GM19438 (cell line): ENCODE measurements around the gene KIAA1958.
"Not testable (repeated sequence)": the region's sequence is repeated elsewhere in the genome, so short reads cannot be mapped to it uniquely, and the experiment has no call there.

Experiments used
- ATAC-seq: cut with Tn5 transposase; IDR thresholded peaks from one replicate; pipeline ENCODE4 v1.9.1; 2021; ENCODE audit warnings: low read depth; ENCODE audit not compliant: unreplicated experiment

KIAA1958 gene

DNA sequence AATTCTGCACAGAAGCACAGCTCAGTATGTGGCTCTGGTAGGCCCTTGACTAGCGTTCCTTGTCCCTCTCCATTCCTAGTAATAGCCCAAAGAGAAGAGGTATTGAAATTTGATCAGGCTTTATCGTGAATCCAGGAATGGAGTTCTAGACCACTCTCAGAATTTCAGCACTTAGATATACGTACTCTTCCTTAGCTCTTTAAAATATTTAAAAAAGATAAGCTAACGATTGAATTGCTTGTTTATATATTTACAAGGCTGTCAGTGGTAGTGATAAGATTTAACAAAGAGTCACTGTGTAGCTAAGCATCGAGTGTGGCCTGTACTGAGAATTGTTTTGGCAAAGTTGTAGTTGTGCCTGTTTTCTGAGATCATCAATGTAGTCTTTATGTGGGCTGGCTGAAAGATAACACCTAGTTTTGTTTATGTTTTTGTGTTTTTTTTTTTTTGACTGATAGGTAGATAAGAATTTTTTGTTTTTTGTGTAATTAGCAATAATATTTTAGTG lies 2.5 kb downstream of the KIAA1958 start:
- no peak for ATAC-seq

DNA sequence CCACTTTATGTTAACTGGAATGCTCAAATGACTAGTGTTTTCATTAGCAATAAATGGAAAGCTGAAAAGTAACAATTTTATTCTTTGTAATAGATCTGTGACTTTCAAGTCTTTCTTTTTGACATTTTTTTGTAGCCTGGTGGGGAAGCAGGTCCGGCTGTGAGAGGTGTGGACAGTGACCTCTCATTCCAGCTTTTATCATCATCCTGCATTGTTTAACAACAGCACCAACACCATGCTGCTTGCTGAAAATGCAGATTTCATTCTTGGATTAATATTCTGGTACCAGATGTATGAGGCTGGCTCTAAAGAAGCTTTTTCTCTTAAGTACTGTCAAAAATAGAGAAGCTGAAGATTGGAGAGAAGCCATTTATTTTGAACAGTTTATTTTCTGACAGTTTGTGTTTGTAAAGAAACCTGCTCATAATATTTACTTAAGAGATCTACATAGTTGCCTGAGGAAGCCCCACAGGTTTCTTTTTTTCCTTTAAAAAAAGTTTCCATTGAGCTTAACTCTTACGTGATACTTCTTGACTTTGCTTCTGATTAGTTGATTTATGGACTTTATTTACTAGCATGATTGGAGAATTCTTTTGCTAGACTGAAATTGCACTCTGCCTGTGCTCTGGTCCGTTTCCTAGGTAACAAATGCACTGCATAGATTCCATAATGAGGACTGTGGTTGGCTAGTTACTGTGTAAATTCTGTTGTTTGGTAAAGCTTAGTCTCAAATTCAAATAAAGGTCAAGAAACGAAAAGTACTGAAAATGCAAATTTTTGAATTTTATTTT lies 3.4 kb downstream of the KIAA1958 start:
- no peak for ATAC-seq

DNA sequence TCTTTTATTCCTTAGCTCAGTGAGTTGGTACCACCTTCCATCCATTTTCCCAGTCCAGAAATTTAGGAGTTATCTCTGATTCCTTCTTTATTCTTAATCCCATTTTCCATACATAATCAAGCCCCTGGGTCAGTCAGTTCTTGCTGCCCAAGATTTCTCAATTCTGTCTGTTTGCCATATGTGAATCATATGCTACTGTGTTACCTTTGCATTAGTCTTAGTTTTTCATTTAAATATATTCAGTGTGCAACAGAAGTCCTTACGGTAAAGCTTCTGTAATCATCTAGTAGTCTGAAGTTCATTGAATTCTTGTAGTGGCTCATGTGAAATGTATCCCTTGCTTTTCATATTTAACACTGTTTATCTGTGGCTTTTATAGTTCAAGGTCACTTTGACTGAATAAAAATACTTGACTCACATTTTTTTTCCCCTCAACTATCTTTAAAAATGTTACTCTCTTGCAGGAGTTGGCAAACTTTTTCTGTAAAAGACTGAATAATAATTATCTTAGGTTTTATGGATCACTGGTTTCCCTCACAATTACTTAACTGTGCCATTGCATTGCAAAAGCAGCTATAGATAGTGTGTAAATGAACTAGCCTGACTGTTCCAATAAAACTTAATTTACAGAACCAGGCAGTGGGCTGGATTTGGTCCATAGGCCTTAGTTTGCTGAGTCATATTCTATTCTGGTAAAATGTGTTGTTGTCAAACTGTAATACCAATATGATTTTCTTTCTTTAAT lies 6.9 kb downstream of the KIAA1958 start:
- no peak for ATAC-seq

DNA sequence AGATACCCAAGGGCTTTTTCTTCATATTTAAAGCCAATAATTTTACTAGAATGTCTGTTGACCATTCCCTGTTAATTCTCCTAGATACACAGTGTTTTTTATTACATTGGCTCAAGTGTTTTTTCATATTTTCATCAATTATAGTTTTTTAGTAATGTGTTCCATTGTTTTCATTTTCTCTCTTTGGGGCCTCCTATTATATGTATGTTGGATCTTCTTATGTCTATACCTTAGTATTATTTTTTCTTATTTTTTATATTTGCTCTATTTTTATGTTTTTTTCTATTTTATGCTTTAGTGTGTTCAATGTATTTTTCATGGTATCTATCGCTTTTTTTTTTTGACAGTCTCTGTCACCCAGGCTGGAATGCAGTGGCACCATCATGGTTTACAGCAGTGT lies 7.5 kb downstream of the KIAA1958 start:
- ATAC-seq: no peak

DNA sequence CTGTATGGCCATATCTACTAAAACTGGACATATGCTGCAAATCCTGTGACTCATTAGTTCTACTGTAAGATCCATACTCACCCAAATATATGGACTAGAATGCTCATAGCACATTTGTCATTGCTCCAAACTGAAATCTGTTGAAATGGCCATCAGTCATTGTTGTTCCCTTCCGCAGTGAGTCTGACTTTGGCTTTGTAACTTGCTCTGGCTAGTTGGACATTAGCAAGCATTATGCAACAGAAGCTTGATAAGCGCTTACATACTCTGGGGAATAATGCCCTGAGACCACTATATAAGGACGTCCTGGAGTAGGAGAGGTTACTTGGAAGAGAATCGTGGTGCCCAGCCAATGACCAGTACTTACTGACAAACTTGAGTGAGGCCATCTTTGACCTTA lies 9.0 kb downstream of the KIAA1958 start:
- ATAC-seq: no peak

DNA sequence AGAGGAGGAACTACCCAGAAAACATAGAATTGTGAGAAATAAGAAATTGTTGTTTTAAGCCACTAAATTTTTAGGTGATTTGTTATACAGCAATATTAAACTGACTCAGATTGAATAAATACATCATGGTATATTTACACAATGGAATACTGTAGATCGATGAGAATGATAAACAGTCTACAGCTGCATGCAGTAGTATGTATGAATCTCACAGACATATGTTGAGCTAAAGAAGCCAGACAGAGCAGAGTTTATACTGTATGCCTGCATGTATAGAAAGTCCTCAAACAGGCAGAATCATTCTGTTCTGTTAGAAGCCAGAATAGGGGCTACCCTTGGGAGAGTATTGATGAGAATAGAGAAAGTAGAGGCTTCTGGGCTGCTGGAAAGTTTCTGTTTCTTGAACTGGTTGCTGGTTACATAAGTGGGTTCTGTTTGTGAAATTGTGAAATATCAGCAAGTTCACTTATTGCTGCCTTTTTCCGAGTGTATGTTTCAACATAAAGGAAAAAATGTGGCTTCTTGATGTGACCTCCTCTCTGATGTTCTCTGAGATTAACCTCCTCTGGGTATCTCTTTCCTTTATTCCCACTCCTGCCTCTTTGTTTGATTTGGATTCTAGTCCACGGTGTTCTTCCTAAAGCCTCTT lies 9.6 kb downstream of the KIAA1958 start:
- no peak for ATAC-seq

DNA sequence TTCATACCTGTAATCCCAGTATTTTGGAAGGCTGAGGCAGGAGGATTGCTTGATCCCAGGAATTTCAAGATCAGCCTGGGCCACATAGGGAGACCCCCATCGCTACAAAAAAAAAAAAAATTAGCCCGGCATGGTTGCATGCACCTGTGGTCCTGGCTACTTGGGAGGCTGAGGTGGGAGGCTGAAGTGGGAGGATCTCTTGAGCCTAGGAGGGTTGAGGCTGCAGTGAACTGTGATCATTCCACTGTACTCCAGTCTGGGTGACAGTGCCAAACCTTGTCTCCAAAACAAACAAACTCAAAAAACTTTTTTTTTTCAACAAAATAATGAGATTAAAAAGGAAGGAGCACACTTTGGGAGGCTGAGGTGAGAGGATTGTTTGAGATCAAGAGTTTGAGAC lies 14.2 kb downstream of the KIAA1958 start:
- ATAC-seq: no peak

DNA sequence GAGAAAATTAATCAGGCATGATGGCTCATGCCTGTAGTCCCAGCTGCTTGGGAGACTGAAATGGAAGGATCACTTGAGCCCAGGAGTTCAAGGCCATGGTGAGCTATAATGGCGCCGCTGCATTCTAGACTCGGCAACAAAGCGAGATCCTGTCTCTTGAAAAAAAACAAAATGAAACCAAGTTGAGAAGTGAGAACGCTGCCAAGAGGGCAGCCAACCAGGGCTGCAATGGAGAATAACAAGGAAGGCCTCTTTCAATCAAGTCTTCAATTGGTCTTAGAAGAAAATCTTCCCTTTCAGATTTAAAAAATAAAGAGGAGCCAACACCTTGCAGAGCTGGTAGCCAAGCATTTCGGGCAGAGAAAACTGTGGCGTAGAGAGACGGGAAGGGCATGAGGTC lies 14.7 kb downstream of the KIAA1958 start:
- no peak for ATAC-seq

DNA sequence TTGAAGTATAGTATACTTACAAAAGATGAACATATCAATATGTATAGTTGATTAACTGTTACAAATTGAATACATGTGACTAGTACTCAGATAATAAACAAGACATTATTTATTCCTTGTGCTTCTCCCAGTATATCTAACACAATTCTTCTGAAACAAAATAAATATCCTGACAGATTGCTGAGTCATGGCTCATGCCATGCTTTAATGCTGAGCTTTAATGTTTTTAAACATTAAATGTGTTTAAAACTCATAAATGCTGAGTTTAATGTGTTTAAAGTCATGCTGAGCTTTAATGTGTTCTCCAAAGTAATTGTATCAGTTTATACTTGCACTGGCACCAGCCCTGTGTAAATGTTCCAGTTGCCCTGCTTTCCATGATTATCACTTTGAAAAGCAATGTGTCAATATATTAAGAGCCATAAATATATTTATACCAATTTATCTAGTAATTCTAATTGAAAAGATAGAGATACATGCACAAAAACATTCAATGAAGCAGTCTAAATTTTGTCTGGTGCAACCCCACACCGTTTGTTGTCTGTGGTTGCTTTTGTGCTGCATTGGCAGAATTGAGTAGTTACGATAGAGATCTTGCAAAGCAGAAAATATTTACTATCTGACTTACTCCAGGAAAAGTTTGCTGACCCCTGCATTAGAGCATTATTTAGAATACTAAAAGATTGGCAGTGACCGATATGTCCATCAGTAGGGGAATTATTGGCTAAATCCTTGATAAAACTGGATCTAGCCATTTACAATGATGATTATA lies 15.7 kb downstream of the KIAA1958 start:
- ATAC-seq: no peak

DNA sequence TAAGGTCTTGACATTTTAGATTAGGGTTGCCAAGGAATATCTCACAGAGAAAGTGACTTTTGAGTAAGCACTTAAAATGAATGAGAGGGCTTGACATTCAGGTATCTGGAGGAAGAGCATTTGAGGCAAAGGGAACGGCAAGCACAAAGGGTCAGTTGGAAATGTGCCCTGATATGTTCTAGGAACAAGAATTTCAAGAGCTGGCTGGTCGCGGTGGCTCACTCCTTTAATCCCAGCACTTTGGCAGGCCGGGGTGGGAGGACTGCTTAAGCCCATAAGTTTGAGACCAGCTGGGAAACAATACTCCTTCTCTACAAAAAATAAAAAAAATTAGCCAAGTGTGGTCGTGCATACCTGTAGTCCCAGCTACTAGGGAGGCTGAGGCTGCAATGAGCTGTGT lies 16.5 kb downstream of the KIAA1958 start:
- ATAC-seq: no peak

DNA sequence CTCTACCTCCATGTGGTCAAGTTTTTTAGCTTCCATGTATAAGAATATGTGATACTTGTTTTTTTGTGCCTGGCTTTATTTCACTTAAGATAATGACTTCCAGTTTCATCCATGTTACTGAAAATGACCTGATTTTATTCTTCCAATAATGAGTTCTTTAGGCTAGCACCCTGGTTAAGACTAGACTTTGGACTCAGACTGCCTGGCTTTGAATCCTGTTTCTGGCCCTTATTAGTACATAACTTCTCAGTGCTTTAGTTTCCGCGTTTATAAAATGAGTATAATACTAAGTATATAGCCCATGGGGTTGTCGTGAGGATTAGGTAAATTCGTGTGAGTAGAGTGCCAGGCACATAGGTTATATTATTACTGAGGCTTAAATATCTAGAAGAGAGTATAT lies 18.5 kb downstream of the KIAA1958 start:
- ATAC-seq: no peak

DNA sequence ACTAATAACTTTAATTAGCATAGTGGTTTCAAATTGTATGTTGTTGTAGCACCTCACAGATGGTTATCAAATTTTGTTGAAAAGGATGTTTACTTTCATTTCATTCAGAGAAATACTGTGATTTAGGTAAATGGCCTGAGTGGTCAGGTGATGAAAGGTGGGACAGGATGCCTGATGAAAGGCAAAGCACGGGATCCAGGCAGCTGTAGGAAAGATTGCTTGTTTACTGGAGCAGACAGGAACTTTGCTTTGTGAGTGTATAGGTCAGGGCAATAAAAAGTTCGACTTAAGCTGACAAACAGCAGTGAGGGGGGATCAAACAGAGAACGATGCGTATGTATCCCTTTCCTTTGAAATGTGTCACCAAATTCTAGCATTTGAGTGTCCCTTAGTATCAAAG lies 19.0 kb downstream of the KIAA1958 start:
- no peak for ATAC-seq

DNA sequence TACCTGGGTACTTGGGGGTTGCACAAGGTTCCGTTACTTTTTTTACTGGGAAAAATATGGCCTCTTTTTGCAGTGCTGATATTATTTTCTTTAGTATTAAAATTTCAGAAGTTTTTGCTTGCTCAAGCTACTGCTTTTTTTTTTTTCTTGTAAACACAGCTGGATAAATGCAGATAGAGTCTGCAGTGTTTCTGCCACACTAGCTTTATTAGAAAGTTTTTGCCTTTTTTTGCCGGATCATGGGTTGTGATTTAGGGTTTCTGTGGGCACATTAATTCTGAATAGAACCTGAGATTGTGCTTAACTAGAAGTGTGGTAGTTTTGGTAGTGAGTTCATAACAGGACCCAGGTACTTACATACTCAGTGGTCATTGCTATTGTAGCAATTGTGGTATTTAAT lies 19.9 kb downstream of the KIAA1958 start:
- no peak for ATAC-seq

DNA sequence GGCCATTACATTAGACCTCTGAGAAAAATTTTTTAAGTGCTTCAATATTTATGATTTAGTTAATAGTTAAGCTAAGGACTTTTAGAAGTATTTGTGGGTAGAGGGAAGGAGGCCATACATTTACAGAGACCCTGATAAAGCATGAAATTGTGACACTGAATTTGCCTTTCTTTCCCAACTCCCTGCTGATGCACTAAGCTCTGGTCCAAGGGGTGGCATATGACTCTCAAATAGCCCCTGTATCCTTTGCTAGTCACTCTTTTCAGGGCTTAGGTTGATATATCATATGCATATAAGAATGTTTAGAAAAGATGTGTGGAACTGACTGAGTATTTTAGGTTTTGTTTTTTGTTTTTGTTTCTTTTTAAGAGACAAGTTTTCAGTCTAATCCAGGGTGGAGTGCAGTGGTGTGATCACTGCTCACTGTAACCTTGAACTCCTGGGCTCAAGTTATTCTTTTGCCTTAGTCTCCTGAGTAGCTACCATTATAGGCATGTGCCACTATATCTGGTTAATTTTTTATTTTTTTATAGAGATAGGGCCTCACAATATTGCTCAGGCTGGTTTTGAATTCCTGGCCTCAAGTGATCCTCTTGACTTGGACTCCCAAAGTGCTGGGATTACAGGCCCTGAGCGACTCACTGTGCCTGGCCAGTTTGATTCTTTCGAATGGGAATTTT lies 20.5 kb downstream of the KIAA1958 start:
- ATAC-seq: no peak

DNA sequence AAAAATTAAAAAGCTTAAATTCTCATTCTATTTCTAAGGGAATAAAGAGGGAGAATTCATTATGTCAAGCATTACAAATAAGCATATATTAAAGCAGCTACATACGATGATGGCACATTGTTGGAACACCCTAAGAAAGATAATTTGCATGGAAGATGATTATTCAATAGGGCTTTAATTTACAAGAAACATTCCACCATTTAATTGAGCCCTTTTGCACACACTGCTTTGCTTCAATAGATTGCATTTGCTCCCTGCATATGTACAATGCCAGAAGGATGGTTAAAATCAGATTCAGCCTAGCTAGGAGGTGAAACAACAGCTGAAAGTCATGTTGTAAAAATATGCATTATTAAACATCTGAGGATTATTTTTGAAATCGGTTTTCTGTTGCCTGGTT lies 21.8 kb downstream of the KIAA1958 start:
- ATAC-seq: no peak

DNA sequence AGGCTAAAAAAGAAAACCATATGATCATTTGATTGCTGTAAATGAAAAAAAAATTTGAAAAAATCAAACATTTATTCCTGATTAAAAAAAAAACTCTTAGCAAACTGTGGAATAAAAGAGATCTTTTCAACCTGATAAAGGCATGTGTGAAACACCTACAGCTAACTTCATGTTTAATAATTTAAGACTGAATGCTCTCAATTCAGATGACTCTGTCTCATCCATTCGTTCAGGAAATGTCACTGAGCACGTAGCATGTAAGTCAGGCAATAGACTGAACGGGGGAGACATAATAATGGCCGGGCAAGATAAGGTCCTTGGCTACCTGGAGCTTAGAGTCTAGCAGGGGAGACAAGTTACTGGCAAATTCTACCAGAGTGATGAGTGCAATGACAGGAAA lies 25.8 kb downstream of the KIAA1958 start:
- ATAC-seq: not testable (repeated sequence)

DNA sequence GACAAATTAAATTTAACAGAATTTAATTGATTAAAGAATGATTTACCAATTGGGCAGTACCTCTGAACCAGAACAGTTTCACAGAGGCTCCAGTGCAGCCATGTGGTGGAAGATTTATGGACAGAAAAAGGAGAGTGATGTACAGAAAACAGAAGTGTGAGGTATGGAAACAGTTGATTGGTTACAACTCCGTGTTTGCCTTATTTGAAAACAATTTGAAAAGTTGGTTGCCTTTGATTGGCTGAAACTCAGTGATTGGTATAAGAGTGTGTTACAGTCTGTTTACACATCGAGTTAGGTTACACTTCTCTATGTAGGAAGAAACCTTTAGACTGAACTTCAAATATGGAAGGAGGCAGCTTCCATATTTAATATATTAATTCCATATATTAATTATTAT lies 30.1 kb downstream of the KIAA1958 start:
- no peak for ATAC-seq

DNA sequence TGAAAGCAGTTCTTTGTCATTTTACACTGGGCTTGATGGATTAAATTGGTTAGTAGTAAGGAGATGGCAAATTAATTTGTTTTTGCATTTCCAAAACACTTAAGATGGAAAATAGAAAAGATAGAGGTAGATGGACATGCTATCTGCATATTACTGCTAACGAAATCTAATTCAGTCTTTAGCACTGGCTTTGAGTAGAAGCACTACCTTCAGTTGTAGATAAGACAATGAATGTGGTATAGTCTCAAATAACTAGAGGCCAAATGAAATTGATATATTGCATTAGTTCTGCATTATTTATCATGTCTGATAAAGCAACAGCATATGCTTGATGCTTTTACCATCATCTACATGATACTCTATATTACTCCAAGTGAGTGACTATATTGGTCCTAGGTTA lies 33.4 kb downstream of the KIAA1958 start:
- no peak for ATAC-seq

DNA sequence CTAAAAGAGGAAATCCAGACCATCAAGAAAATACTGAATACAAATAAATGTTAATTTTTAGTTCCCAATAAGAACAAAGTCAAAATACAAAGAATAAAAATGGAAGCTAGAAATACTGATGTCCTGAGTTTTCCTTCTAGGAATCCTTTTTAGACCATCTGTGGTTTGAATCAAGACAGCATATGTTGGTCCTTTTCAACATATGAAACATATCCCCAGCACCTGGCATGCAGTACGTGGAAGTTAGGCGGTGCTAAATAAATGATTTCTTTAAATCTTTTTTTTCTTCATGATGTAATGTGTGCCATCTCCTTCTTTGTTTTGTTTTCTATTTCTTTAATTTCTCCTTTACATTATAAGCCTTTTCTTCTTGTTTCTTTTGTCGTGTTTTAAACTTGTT lies 34.0 kb downstream of the KIAA1958 start:
- no peak for ATAC-seq

DNA sequence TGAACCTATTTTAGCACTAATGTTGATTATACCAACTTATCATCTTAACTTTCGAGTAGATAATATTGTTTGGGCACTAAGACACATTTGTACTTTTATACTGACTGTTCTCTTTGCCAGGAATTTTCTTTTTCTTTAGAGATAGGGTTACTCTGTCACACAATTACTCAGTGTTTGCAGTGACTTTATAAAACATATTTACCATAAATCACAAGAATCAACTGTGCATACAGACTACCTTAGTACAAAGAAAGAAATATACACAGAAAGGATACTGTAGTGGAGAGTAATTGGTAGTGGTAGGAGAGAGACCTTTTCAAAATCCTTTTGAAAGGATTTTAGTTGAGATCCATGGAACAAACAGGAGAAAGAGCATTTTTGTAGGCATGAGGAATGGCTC lies 40.3 kb downstream of the KIAA1958 start:
- ATAC-seq: no peak
